HL-60 (cell line): ENCODE results near the gene STAC3.
A peak's percentile ranks its signal among the peaks of the same experiment; 100 is the strongest.

Experiments
- CTCF ChIP-seq: IDR thresholded peaks from one replicate; pipeline ENCODE4 v1.5.1; 2011; ENCODE audit warnings: low read length, control low read depth, inconsistent platforms; ENCODE audit not compliant: insufficient read depth
- GABPA ChIP-seq: IDR thresholded peaks from 2 replicates; pipeline ENCODE4 v1.6.1; 2012; ENCODE audit warnings: low read depth
- POLR2AphosphoS5 ChIP-seq: IDR thresholded peaks from 2 replicates; pipeline ENCODE4 v1.6.1; 2012; ENCODE audit warnings: low read depth

GRCh38 chr12:57229634-57230380 lies 21.2 kb downstream of the STAC3 start, which contains the start of gene SHMT2:
- TF ChIP-seq CTCF (no peak), GABPA (no peak), POLR2AphosphoS5 (peak; percentile 60; the same call in 1 of the 2 replicates)
